SH-SY5Y (cell line): ENCODE measurements around the gene VWDE.

Source experiments
- GATA2 ChIP-seq: IDR thresholded peaks from 2 replicates; pipeline ENCODE4 v1.6.1; 2011; ENCODE audit warnings: mild to moderate bottlenecking, low read depth, low read length
- GATA3 ChIP-seq: IDR thresholded peaks from 2 replicates; pipeline ENCODE4 v1.6.1; 2011; ENCODE audit warnings: low read depth, mild to moderate bottlenecking, low read length, moderate library complexity

DNA sequence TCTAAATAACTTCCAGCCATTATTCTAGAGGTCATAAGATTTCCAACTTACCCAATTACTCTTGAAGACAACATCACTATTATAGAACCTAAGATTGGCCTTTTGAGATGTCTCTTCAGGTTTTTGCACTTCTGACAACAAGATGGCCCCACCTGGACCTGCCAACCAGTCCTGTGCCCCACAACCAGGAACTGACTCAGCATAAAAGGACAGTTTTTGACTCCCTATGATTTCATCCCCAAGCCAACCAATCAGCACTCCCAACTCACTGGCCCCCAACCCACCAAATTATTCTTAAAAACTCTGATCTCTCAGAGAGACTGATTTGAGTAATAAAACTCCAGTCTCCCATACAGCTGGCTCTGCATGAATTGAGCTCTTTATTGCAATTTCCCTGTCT, 98.2 kb downstream of the VWDE start:
- TF ChIP-seq GATA2 (no peak), GATA3 (no peak)
